Panc1 (cell line): Measurements from ENCODE around the gene TTC9B. TPM values are rescaled to one million over a fixed set of nuclear protein-coding genes. Genes with fewer than 3 reads are reported as not detected.

Experiments used
- ATAC-seq: fragments of 200-7000 bp; cut with Tn5 transposase; 2 replicates; pipeline ENCODE4 v1.9.1; 2020; ENCODE audit warnings: mild to moderate bottlenecking, moderate library complexity
- BruUV-seq: library from RNA; stranded (reverse); fragments of 400-500 nt; replicated peaks from 2 replicates; lab custom pipeline; 2021; lab: Mats Ljungman, UMichigan
- CTCF ChIA-PET: fragments of 300-600 bp; sonication (Branson Sonifier 250); formaldehyde crosslinking; loops from one replicate; lab custom pipeline; 2022; ENCODE audit warnings: antibody characterized with exemption; lab: Charles Lee
- POLR2A ChIA-PET: fragments of 300-600 bp; sonication (Branson Sonifier 250); formaldehyde crosslinking; loops from one replicate; lab custom pipeline; 2022; ENCODE audit warnings: antibody characterized with exemption; lab: Charles Lee
- DNase-seq: peaks from one replicate; pipeline ENCODE4 v3.0.0-alpha.2; 2010; ENCODE audit warnings: low read depth, low spot score
- H3K27ac ChIP-seq: 2 replicates; pipeline ENCODE4 v1.5.1; 2011; ENCODE audit warnings: mild to moderate bottlenecking, low read length, inconsistent platforms
- H3K27me3 ChIP-seq: fragments of 200-500 bp; sonication (Bioruptor generic); 2 replicates; pipeline ENCODE4 v1.6.0; 2014; ENCODE audit warnings: low read length, inconsistent platforms; ENCODE audit not compliant: control insufficient read depth, insufficient read depth
- H3K36me3 ChIP-seq: fragments of 200-500 bp; sonication (Bioruptor generic); 2 replicates; pipeline ENCODE4 v1.5.1; 2014; ENCODE audit warnings: inconsistent platforms, mild to moderate bottlenecking, low read length, moderate library complexity; ENCODE audit not compliant: control insufficient read depth, insufficient read depth
- H3K4me1 ChIP-seq: 2 replicates; pipeline ENCODE4 v1.5.1; 2011; ENCODE audit warnings: inconsistent platforms, mild to moderate bottlenecking, low read length, moderate library complexity; ENCODE audit not compliant: control insufficient read depth, insufficient read depth
- H3K4me3 ChIP-seq, 2 experiments: 2 replicates each; pipeline ENCODE4 v1.5.1; 2011 to 2012; ENCODE audit warnings: low read depth in 2 of 2, low read length in 2 of 2, mild to moderate bottlenecking in 2 of 2, inconsistent platforms in 1 of 2, moderate library complexity in 1 of 2
- H3K9me3 ChIP-seq: fragments of 200-500 bp; sonication (Bioruptor generic); 2 replicates; pipeline ENCODE4 v1.5.1; 2014; ENCODE audit warnings: low read depth, mild to moderate bottlenecking, inconsistent platforms, low read length, moderate library complexity; ENCODE audit not compliant: control insufficient read depth, insufficient read depth
- CTCF ChIP-seq: fragments of 450-650 bp; IDR thresholded peaks from 2 replicates; pipeline ENCODE4 v1.5.1; 2017; ENCODE audit warnings: mild to moderate bottlenecking
- POLR2AphosphoS5 ChIP-seq: IDR thresholded peaks from 2 replicates; pipeline ENCODE4 v1.6.1; 2012; ENCODE audit warnings: mild to moderate bottlenecking, low read depth, low read length, moderate library complexity
- REST ChIP-seq, 2 experiments: IDR thresholded peaks; 2 replicates each; pipeline ENCODE4 v1.6.1; 2011 to 2012; ENCODE audit warnings: low read depth in 2 of 2, control low read depth in 1 of 2, low read length in 1 of 2, mild to moderate bottlenecking in 1 of 2, moderate library complexity in 1 of 2; ENCODE audit not compliant: insufficient read depth in 1 of 2
- SIN3A ChIP-seq: IDR thresholded peaks from 2 replicates; pipeline ENCODE4 v1.6.1; 2012; ENCODE audit warnings: low read depth, mild to moderate bottlenecking, low read length, moderate library complexity, borderline replicate concordance; ENCODE audit not compliant: insufficient read depth
- TCF7L2 ChIP-seq: IDR thresholded peaks from 2 replicates; pipeline ENCODE4 v1.6.1; 2011; ENCODE audit warnings: mild to moderate bottlenecking, low read depth, low read length, inconsistent platforms
- in situ Hi-C: cut with HindIII; loops from 2 replicates; pipeline ENCODE4 v1.10.0; 2016; ENCODE audit warnings: low sequenced_read_pairs, low pct_unique_long_range_greater_than_20kb
- intact Hi-C: fragments of 100-400 bp; cut with micrococcal nuclease; formaldehyde crosslinking; loops from one replicate; pipeline ENCODE4 v1.10.0; 2022; ENCODE audit not compliant: unreplicated experiment
- total RNA-seq: library from RNA; stranded (reverse); gene quantifications from one replicate; pipeline ENCODE4 v1.2.1, GENCODE V29; 2021; ENCODE audit not compliant: unreplicated experiment

The TTC9B gene
- total RNA-seq, 1 experiment from 2014 or later = 2.3 TPM

- TF ChIP-seq POLR2AphosphoS5 (no peak), SIN3A (no peak), CTCF (no peak), TCF7L2 (no peak), REST (IDR thresholded peaks at IDR 0.05; ENCODE audit: insufficient read depth in 1 of 2, low read depth in 2 of 2, low read length in 1 of 2) (no peak)
- no TSS peak for BruUV-seq
- H3K27ac ChIP-seq = peak overlapping the region; percentile 35
- peaks cover 26% of the 10 kb centered on the region for H3K36me3 ChIP-seq
- peaks cover 4% of the 10 kb centered on the region; the same call in 1 of the 2 replicates for H3K27me3 ChIP-seq
- H3K4me1 ChIP-seq = peaks cover 42% of the 10 kb centered on the region
- in situ Hi-C loops = no loop called here
- CTCF ChIA-PET = interaction anchor here (0.5 to 3.0 kb wide), 9 partner anchors 14 to 385 kb away, joined by 3 to 30 read pairs (median 6); partner anchors contain the start of genes FBL and TTC9B
- DNase-seq = no peak
- POLR2A ChIA-PET = interaction anchor here (0.5 to 1.3 kb wide), 3 partner anchors 15 to 390 kb away, joined by 3 to 13 read pairs (median 9); no protein-coding TSS in a partner anchor
- no peak overlapping the region for H3K4me3 ChIP-seq
- intact Hi-C loops = no loop called here
- no peaks in the 10 kb centered on the region for H3K9me3 ChIP-seq
- ATAC-seq = no peak
Measured at GRCh38 chr19:40231057-40231456, 12.9 kb upstream of the TTC9B start.

GRCh38 chr19:40229926-40230417 lies 11.8 kb upstream of the TTC9B start:
- H3K9me3 ChIP-seq = no peaks in the 10 kb centered on the region
- CTCF ChIA-PET = interaction anchor here (0.5 to 3.0 kb wide), 7 partner anchors 12 to 105 kb away, joined by 3 to 30 read pairs (median 5); partner anchors contain the start of gene TTC9B
- peaks cover 48% of the 10 kb centered on the region for H3K4me1 ChIP-seq
- no TSS peak for BruUV-seq
- POLR2A ChIA-PET = interaction anchor here (0.7 kb wide), 1 partner anchor 228 kb away, joined by 3 read pairs; no protein-coding TSS in a partner anchor
- in situ Hi-C loops (loop anchor here (5.0 kb wide), 3 partner anchors 38 to 93 kb away; partner anchors contain the start of gene MAP3K10), intact Hi-C loops (no loop called here)
- H3K4me3 ChIP-seq = no peak overlapping the region
- H3K27me3 ChIP-seq = peaks cover 11% of the 10 kb centered on the region; the same call in 1 of the 2 replicates
- peaks cover 15% of the 10 kb centered on the region; the same call in 1 of the 2 replicates for H3K36me3 ChIP-seq
- ATAC-seq (no peak), DNase-seq (no peak)
- no peak overlapping the region for H3K27ac ChIP-seq
- TF ChIP-seq POLR2AphosphoS5 (no peak), REST (IDR thresholded peaks at IDR 0.05; ENCODE audit: insufficient read depth in 1 of 2, low read depth in 2 of 2, low read length in 1 of 2) (no peak), TCF7L2 (no peak), CTCF (no peak), SIN3A (no peak)
